Muscle of arm (tissue), 14 donors: Measurements from ENCODE around the gene CCNB1. TPM values are rescaled to one million over a fixed set of nuclear protein-coding genes. Genes with fewer than 3 reads are reported as not detected.
"Not testable (repeated sequence)": the region's sequence is repeated elsewhere in the genome, so short reads cannot be mapped to it uniquely, and the experiment has no call there.

Experiments
- DNase-seq: peaks from one replicate; pipeline ENCODE4 v3.0.0-alpha.2; 2013
- long read RNA-seq, 11 donors: transcript quantifications; one replicate each; lab custom pipeline, GENCODE V29; 2026
- polyA plus RNA-seq, 12 donors: library from polyadenylated mRNA; unstranded; fragments of 120-200 nt; gene quantifications; one replicate each; pipeline ENCODE4 v1.2.1, GENCODE V29; 2013; ENCODE audit not compliant: insufficient read length in 12 of 12

The CCNB1 gene
- 10 to 100 TPM in 11 of 12 donors, not detected in 1; 22.7 to 62.5 (median 40.4) TPM for polyA plus RNA-seq
- long read RNA-seq, donor 1, transcript CCNB1-201 (9 exons, 2,169 nt) = major isoform, 13 of 20 reads
- long read RNA-seq, donor 1, partial matches to known transcripts = 6 of 20 reads
- long read RNA-seq, donor 1, other reads (novel, unspliced or antisense) = 0 of 20 reads
- long read RNA-seq, donor 2, transcript CCNB1-201 (9 exons, 2,169 nt) = major isoform, 22 of 22 reads
- long read RNA-seq, donor 2, partial matches to known transcripts = 0 of 22 reads
- long read RNA-seq, donor 2, other reads (novel, unspliced or antisense) = 0 of 22 reads
- long read RNA-seq, donor 3, transcript CCNB1-201 (9 exons, 2,169 nt) = major isoform, 5 of 6 reads
- long read RNA-seq, donor 3, partial matches to known transcripts = 0 of 6 reads
- long read RNA-seq, donor 3, other reads (novel, unspliced or antisense) = 0 of 6 reads
- long read RNA-seq, donor 4, transcript CCNB1-201 (9 exons, 2,169 nt) = major isoform, 5 of 5 reads
- long read RNA-seq, donor 4, partial matches to known transcripts = 0 of 5 reads
- long read RNA-seq, donor 4, other reads (novel, unspliced or antisense) = 0 of 5 reads
- long read RNA-seq, donor 5, transcript CCNB1-201 (9 exons, 2,169 nt) = major isoform, 16 of 16 reads
- long read RNA-seq, donor 5, partial matches to known transcripts = 0 of 16 reads
- long read RNA-seq, donor 5, other reads (novel, unspliced or antisense) = 0 of 16 reads
- long read RNA-seq, donor 6, transcript CCNB1-201 (9 exons, 2,169 nt) = major isoform, 6 of 6 reads
- long read RNA-seq, donor 6, partial matches to known transcripts = 0 of 6 reads
- long read RNA-seq, donor 6, other reads (novel, unspliced or antisense) = 0 of 6 reads
- long read RNA-seq, donor 7, transcript CCNB1-201 (9 exons, 2,169 nt) = major isoform, 6 of 6 reads
- long read RNA-seq, donor 7, partial matches to known transcripts = 0 of 6 reads
- long read RNA-seq, donor 7, other reads (novel, unspliced or antisense) = 0 of 6 reads
- long read RNA-seq, donor 8, transcript CCNB1-201 (9 exons, 2,169 nt) = major isoform, 9 of 9 reads
- long read RNA-seq, donor 8, partial matches to known transcripts = 0 of 9 reads
- long read RNA-seq, donor 8, other reads (novel, unspliced or antisense) = 0 of 9 reads
- long read RNA-seq, donor 9, partial matches to known transcripts = 0 of 4 reads
- long read RNA-seq, donor 9, other reads (novel, unspliced or antisense) = 0 of 4 reads
- long read RNA-seq, donor 10, transcript CCNB1-201 (9 exons, 2,169 nt) = major isoform, 9 of 9 reads
- long read RNA-seq, donor 10, partial matches to known transcripts = 0 of 9 reads
- long read RNA-seq, donor 10, other reads (novel, unspliced or antisense) = 0 of 9 reads
- long read RNA-seq, donor 11, transcript CCNB1-201 (9 exons, 2,169 nt) = major isoform, 22 of 23 reads
- long read RNA-seq, donor 11, partial matches to known transcripts = 0 of 23 reads
- long read RNA-seq, donor 11, other reads (novel, unspliced or antisense) = 0 of 23 reads

- DNase-seq = peak; percentile 98
These were observed at the start of gene CCNB1 for GRCh38 chr5:69166686-69167492. CCNB1 (plus strand) TSS chr5:69167150; CDS start chr5:69167263, 113 bp downstream.

DNA sequence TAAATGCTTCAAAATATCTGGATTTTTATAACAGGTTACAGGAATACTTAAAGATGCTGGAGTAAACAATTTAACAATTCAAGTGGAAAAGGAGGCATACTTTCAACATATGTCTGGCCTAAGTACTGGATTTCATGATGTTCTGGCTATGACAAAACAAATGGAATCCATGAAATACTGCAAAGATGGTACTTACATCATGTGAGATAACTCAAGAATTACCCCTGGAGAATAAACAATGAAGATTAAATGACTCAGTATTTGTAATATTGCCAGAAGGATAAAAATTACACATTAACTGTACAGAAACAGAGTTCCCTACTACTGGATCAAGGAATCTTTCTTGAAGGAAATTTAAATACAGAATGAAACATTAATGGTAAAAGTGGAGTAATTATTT is 37.5 kb upstream of the CCNB1 start:
- peak; percentile 0 for DNase-seq

- no peak for DNase-seq
These were observed 36.7 kb upstream of the CCNB1 start for GRCh38 chr5:69130241-69130640.

GRCh38 chr5:69131304-69131703 is 35.6 kb upstream of the CCNB1 start:
- no peak for DNase-seq

GRCh38 chr5:69134126-69134525 is 32.8 kb upstream of the CCNB1 start:
- DNase-seq = no peak

DNA sequence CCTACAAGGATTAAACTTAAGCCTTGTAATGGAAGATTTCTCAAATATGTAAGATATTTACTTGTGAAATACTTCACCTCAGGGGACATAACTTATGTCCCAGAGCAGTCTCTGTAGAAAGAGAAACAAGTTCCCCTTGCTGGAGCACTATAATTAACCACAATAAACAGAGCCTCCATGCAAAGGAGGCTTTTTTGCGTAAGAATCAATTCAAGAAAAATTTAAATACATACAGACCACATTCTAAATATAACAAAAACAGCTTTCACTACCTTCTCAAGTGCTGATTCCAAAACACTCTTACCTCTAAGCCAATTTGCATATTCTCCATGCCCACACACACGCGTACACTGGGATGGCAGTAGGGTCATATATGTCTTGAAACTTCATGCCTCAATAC is 30.7 kb upstream of the CCNB1 start:
- no peak for DNase-seq

GRCh38 chr5:69137208-69137607 is 29.7 kb upstream of the CCNB1 start:
- DNase-seq = not testable (repeated sequence)

- no peak for DNase-seq
These were observed 29.1 kb upstream of the CCNB1 start for GRCh38 chr5:69137807-69138206.

GRCh38 chr5:69138766-69139165 is 28.2 kb upstream of the CCNB1 start:
- DNase-seq = no peak

DNA sequence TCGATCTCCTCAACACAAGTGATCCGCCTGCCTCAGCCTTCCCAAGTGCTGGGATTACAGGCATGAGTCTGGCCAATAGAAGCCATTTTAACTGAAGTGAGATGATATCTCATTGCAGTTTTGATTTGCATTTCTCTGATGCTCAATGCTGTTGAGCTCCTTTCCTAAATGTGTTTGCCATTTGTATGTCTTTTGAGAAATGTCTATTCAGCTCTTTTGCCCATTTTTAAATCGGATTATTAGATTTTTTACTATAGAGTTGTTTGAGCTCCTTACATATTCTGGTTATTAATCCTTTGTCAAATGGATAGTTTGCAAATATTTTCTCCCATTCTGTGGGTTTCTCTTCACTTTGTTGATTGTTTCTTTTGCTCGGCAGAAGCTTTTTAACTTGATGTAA is 26.7 kb upstream of the CCNB1 start:
- DNase-seq = not testable (repeated sequence)

GRCh38 chr5:69140827-69141226 is 26.1 kb upstream of the CCNB1 start:
- no peak for DNase-seq

- not testable (repeated sequence) for DNase-seq
These were observed 18.4 kb upstream of the CCNB1 start for GRCh38 chr5:69148576-69148975.

DNA sequence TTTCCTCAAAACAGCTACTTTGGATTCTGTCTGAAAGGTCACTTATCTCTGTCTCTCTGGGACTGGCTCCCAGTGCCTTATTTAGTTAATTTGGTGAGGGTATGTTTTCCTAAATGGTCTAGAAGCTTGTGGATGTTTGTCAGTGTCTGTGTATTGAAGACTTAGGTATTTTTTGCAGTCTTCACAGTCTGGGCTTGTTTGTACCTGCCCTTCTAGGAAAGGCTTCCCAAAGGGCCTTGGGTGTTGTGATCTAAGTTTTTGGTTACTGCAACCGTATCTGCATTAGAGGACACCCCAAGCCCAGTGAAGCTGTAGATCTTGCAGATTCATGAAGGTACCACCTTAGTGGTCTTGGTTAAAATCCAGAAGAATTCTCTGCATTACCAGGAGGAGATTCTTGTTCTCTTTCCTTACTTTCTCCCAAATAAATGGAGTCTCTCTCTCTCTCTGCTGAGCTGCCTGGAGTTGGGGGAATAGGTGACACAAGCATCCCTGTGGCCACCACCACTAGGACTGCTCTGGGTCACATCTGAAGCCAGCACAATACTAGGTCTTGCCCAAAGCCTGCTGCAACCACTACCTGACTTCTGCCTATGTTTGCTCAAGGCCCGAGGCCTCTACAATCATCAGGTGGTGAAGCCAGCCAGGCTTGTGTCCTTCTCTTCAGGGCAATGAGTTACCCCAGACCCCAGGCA is 17.8 kb upstream of the CCNB1 start:
- no peak for DNase-seq

GRCh38 chr5:69149676-69150010 is 17.3 kb upstream of the CCNB1 start:
- no peak for DNase-seq

DNA sequence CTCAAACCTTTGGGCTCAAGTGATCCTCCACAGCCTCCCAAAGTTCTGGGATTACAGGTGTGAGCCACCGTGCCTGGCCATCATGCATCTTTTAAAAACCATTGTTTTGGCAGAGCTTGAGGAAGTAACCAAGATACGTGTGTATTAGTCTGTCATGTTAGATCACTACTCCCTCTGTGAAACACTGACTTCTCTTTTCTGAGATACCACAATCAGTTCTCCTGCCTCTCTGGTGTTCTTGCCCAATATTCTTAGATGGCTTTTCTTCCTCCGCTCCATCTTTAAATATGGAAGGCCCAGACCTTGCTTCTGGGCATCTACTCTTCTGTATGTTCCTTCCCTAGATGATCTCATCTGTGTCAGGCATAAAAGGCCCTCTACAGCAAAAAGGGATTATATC is 14.2 kb upstream of the CCNB1 start:
- no peak for DNase-seq

DNA sequence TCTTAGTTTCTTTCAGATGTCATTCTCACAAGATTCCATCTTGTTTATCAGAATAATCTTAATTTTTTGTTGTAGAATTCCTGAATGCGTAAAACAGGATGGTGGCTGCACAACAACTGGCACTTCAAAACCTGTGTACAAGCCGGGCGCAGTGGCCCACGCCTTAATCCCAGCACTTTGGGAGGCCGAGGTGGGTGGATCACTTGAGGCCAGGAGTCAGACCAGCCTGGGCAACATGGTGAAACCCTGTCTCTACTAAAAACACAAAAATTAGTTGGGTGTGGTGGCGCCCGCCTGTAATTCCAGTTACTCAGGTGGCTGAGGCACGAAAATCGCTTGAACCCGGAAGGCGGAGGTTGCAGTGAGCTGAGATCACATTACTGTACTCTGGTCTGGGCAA is 10.5 kb upstream of the CCNB1 start:
- no peak for DNase-seq

DNA sequence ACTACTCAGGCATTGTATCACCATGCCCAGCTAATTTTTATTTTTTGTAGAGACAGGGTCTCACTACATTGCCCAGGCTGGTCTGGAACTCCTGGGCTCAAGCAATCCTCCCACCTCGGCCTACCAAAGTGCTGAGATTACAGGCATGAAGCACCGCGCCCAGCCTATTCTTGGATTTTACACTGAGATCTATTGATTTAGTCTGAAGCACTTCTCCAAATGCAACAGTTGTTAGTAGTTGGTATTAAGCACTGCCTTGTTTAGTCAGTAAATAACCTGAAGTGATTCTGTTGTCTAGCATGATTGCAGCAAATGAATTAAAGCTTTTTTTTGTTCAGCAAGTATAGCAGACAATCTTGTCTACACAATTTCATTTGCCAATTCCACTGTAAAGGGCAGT is 8.9 kb upstream of the CCNB1 start:
- DNase-seq = no peak

- DNase-seq = no peak
These were observed 6.3 kb upstream of the CCNB1 start for GRCh38 chr5:69160651-69161050.

DNA sequence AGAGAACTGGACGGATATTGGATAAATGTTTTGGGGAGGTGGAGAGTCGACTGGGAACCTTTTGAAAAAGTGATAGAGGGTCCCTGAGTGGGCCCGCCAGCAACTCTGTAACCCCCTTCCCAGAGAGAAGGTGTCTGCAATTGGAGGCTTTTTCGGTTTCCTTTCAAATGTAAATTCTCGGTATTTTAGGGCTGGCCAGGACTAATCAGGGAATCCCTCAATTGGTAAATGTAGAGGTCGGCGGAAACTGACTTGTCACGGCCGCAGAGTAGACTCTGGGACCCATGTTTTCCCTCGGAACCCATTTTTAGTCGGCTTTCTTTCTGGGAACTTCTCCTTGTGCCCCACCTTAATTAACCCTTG is 524 bp downstream of the CCNB1 start:
- DNase-seq = no peak

- DNase-seq = no peak
These were observed 979 bp downstream of the CCNB1 start for GRCh38 chr5:69167929-69168328.
